ENCODE data around the gene A2M.

A2M gene

DNA sequence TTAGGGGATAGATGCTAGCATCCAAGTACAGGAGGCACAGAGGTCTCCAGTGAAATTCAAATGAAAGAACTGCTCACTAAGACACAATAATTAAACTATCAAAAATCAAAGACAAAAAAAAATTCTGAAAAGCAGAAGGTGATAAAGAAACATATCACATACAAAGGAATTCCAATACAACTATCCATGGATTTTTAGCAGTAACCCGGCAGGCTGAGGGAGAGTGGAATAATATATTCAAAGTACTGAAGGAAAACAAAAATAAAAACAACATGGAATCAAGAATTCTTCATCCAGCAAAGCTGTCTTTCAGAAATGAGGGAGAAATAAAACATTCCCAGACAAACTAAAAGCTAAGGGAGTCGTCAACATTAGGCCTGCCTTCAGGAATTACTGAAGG lies 31.9 kb downstream of the A2M start:
- no peaks in the 10 kb centered on the region for H4K20me1 ChIP-seq (ENCODE audit: insufficient read depth, low read length)
- H3K79me2 ChIP-seq (ENCODE audit: low read length) = no peaks in the 10 kb centered on the region
- no peak overlapping the region for H3K9ac ChIP-seq (ENCODE audit: low read length)
- no peak overlapping the region for H2AFZ ChIP-seq (ENCODE audit: low read depth, low read length)
- peaks cover 19% of the 10 kb centered on the region for H3K9me3 ChIP-seq (ENCODE audit: insufficient read depth, low read length)
- no peak for TF ChIP-seq EZH2phosphoT487 (IDR thresholded peaks at IDR 0.05; ENCODE audit: low read depth)
- TF ChIP-seq, protein P1, sequence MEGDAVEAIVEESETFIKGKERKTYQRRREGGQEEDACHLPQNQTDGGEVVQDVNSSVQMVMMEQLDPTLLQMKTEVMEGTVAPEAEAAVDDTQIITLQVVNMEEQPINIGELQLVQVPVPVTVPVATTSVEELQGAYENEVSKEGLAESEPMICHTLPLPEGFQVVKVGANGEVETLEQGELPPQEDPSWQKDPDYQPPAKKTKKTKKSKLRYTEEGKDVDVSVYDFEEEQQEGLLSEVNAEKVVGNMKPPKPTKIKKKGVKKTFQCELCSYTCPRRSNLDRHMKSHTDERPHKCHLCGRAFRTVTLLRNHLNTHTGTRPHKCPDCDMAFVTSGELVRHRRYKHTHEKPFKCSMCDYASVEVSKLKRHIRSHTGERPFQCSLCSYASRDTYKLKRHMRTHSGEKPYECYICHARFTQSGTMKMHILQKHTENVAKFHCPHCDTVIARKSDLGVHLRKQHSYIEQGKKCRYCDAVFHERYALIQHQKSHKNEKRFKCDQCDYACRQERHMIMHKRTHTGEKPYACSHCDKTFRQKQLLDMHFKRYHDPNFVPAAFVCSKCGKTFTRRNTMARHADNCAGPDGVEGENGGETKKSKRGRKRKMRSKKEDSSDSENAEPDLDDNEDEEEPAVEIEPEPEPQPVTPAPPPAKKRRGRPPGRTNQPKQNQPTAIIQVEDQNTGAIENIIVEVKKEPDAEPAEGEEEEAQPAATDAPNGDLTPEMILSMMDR (IDR thresholded peaks at IDR 0.05; ENCODE audit: low read depth, low read length) = no peak
- H3K27me3 ChIP-seq (ENCODE audit: low read depth, low read length) = no peaks in the 10 kb centered on the region; the same call in 1 of the 2 replicates
- H3K4me1 ChIP-seq (ENCODE audit: low read length) = peaks cover 13% of the 10 kb centered on the region
- no peak overlapping the region for H3K4me2 ChIP-seq (ENCODE audit: low read length)
- H3K36me3 ChIP-seq (replicated peaks; ENCODE audit: low read depth, low read length) = peaks cover 14% of the 10 kb centered on the region
- no peak overlapping the region for H3K27ac ChIP-seq (ENCODE audit: low read length)
- no peak overlapping the region for H3K4me3 ChIP-seq (ENCODE audit: low read length)

DNA sequence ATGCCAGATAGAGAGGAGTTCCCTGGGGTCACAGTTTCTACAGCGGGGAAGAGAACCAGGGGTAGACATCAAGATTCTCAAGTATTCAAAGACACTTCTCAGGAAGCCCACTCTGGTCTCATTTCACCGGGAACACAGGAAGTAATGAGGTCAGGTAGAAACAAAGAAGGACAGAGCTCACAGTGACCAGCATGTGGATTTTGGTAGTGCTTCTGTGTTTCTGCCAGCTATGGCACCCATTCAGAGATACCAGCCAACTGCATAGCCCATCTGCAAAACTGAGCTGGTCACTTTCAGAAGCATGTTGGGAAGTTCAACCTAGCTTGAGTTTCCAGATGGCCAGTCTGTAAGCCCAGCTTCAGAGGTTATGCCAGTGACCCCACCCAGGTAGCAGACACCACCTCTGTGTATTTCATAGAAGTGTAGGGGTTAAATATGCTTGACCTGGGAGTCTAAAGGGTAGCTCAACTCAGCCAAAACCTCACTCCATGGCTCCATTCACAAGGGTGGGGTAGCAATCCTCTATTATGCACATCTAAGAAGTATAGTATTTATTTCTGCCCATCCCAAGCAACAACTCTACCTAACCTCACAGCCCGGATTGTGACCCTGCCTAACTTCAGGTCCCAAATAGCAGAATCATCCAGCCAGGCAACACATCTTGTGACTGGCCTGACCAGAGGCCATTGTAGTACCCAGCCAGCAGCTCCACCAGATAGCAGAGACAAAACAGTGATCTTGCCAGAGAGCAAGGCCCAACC lies 33.9 kb downstream of the A2M start:
- Histone ChIP-seq H4K20me1 (ENCODE audit: insufficient read depth, low read length) (no peaks in the 10 kb centered on the region), H3K4me1 (ENCODE audit: low read length) (peaks cover 13% of the 10 kb centered on the region), H3K4me3 (ENCODE audit: low read length) (no peak overlapping the region), H3K4me2 (ENCODE audit: low read length) (no peak overlapping the region), H3K9me3 (ENCODE audit: insufficient read depth, low read length) (peaks cover 19% of the 10 kb centered on the region), H3K79me2 (ENCODE audit: low read length) (no peaks in the 10 kb centered on the region), H2AFZ (ENCODE audit: low read depth, low read length) (no peak overlapping the region), H3K27ac (ENCODE audit: low read length) (no peak overlapping the region), H3K9ac (ENCODE audit: low read length) (no peak overlapping the region), H3K36me3 (replicated peaks; ENCODE audit: low read depth, low read length) (peaks cover 14% of the 10 kb centered on the region), H3K27me3 (ENCODE audit: low read depth, low read length) (no peaks in the 10 kb centered on the region; the same call in 1 of the 2 replicates)
- TF ChIP-seq EZH2phosphoT487 (IDR thresholded peaks at IDR 0.05; ENCODE audit: low read depth) = no peak

DNA sequence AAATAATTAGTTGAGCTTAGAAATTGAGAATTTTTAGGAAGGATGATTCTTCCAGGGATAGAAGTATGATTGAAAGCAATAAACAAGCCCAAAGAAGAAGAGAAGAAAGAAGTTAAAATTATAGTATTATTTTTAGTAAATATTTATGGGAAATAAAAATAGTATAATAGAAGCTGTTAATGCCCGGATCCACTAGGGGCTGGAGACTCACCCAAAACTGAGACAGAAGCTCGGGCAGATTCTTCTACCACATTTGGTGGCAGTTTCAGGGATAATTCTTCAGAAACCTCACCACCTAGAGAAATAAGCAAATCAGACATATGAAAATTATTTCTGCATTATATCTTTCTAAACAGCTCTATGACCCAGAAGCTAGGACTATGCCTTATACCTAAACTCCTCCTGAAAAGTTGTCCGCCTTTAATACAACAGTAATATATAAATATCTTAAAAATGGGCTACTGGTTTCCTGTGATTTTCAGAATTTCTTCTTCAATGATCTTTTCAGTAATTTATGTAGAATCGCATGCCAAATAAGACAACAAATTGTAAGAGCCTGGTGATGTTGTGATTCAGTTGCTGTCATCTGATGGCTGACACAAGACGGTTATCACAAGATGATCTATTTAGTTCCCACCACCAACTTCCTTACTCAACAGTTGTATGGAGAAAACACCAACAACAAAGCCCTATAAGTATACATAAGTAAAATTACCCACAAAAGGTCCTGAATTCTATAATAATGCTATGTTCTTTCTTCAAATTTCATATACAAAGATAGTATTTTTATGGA lies 35.6 kb downstream of the A2M start:
- Histone ChIP-seq H3K4me3 (ENCODE audit: low read length) (no peak overlapping the region), H2AFZ (ENCODE audit: low read depth, low read length) (no peak overlapping the region), H3K27me3 (ENCODE audit: low read depth, low read length) (no peaks in the 10 kb centered on the region; the same call in 1 of the 2 replicates), H3K27ac (ENCODE audit: low read length) (no peak overlapping the region), H4K20me1 (ENCODE audit: insufficient read depth, low read length) (no peaks in the 10 kb centered on the region), H3K4me1 (ENCODE audit: low read length) (peaks cover 13% of the 10 kb centered on the region), H3K4me2 (ENCODE audit: low read length) (no peak overlapping the region), H3K9me3 (ENCODE audit: insufficient read depth, low read length) (peaks cover 19% of the 10 kb centered on the region), H3K9ac (ENCODE audit: low read length) (no peak overlapping the region), H3K36me3 (replicated peaks; ENCODE audit: low read depth, low read length) (peaks cover 14% of the 10 kb centered on the region), H3K79me2 (ENCODE audit: low read length) (no peaks in the 10 kb centered on the region)
- no peak for TF ChIP-seq EZH2phosphoT487 (IDR thresholded peaks at IDR 0.05; ENCODE audit: low read depth)
- TF ChIP-seq, protein P1 (IDR thresholded peaks at IDR 0.05; ENCODE audit: low read depth, low read length) = no peak

DNA sequence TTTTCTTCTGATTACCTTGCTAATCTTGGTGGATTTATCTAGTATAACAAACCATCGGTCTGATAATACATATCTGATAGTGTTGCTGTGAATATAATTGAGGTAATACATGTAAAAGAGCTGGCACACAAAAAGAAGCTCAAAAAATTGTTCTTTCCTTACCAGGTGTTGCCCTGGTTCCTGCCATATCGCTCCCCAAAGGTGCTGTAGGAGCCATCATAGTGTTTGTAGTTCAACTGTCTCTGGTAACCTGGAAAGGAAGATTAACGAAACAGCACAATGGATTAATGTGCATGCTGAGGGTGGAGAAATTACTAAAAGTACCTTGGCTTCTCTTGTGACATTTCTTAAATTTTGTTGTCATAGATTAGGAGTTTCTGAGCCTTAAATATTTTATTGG lies 36.6 kb downstream of the A2M start:
- Histone ChIP-seq H4K20me1 (ENCODE audit: insufficient read depth, low read length) (no peaks in the 10 kb centered on the region), H3K27me3 (ENCODE audit: low read depth, low read length) (no peaks in the 10 kb centered on the region; the same call in 1 of the 2 replicates), H3K9me3 (ENCODE audit: insufficient read depth, low read length) (peaks cover 16% of the 10 kb centered on the region), H3K4me1 (ENCODE audit: low read length) (peaks cover 3% of the 10 kb centered on the region), H3K4me3 (ENCODE audit: low read length) (no peak overlapping the region), H3K27ac (ENCODE audit: low read length) (no peak overlapping the region), H3K79me2 (ENCODE audit: low read length) (no peaks in the 10 kb centered on the region), H2AFZ (ENCODE audit: low read depth, low read length) (no peak overlapping the region), H3K4me2 (ENCODE audit: low read length) (no peak overlapping the region), H3K9ac (ENCODE audit: low read length) (no peak overlapping the region), H3K36me3 (replicated peaks; ENCODE audit: low read depth, low read length) (peaks cover 11% of the 10 kb centered on the region)
- TF ChIP-seq, protein P1 (IDR thresholded peaks at IDR 0.05; ENCODE audit: low read depth, low read length) = no peak
- no peak for TF ChIP-seq EZH2phosphoT487 (IDR thresholded peaks at IDR 0.05; ENCODE audit: low read depth)
